HCT116 (cell line): ENCODE data around the gene APIP. TPM values are rescaled to one million over a fixed set of nuclear protein-coding genes. Genes with fewer than 3 reads are reported as not detected.

Source experiments
- ATAC-seq: fragments of 200-7000 bp; cut with Tn5 transposase; 2 replicates; pipeline ENCODE4 v1.9.1; 2020; ENCODE audit warnings: mild to moderate bottlenecking, moderate library complexity
- BruUV-seq: library from RNA; stranded (reverse); fragments of 400-500 nt; replicated peaks from 2 replicates; lab custom pipeline; 2021; lab: Mats Ljungman, UMichigan
- CTCF ChIA-PET: fragments of 300-600 bp; sonication (Branson Sonifier 250); formaldehyde crosslinking; loops from one replicate; lab custom pipeline; 2021; ENCODE audit warnings: antibody characterized with exemption; lab: Charles Lee
- POLR2A ChIA-PET: fragments of 300-600, 350-600 bp; sonication (Branson Sonifier 250); formaldehyde crosslinking; loops from one replicate; lab custom pipeline; 2021; ENCODE audit warnings: antibody characterized with exemption; lab: Charles Lee
- RAD21 ChIA-PET, 2 experiments: fragments of 300-600 bp; sonication (Branson Sonifier 250); formaldehyde crosslinking; loops; one replicate each; lab custom pipeline; 2023; ENCODE audit warnings: low total read pairs in 2 of 2; ENCODE audit not compliant: uncharacterized antibody in 2 of 2, unreplicated experiment in 2 of 2, low non-redundant PET in 1 of 2; lab: Charles Lee
- DNase-seq: peaks from one replicate; pipeline ENCODE4 v3.0.0-alpha.2; 2010; ENCODE audit warnings: low read depth, low spot score
- H2AFZ ChIP-seq: fragments of 200-600 bp; shearing (Covaris generic), sonication (generic); 2 replicates; pipeline ENCODE4 v1.6.1; 2017; ENCODE audit warnings: low read depth, mixed run types, mixed read lengths, antibody characterized with exemption, low read length; ENCODE audit not compliant: poor library complexity, severe bottlenecking
- H3K27ac ChIP-seq: 2 replicates; pipeline ENCODE4 v1.5.1; 2012; ENCODE audit warnings: low read depth, low read length
- H3K27me3 ChIP-seq: fragments of 200-600 bp; sonication (generic); 2 replicates; pipeline ENCODE4 v1.6.1; 2016; ENCODE audit warnings: mixed run types, low read length, mixed read lengths; ENCODE audit not compliant: insufficient read depth
- H3K36me3 ChIP-seq, 2 experiments: fragments of 200-500 bp in 1 of 2; fragments of 200-600 bp in 1 of 2; sonication (Bioruptor generic) in 1 of 2; sonication (generic) in 1 of 2; 2 replicates each; pipeline versions ENCODE4 v1.5.1 to v1.6.1; 2014 to 2016; ENCODE audit warnings: low read length in 2 of 2, inconsistent platforms in 1 of 2, mixed read lengths in 1 of 2, mixed run types in 1 of 2; ENCODE audit not compliant: insufficient read depth in 2 of 2, control insufficient read depth in 1 of 2
- H3K4me1 ChIP-seq, 2 experiments: fragments of 200-600 bp in 1 of 2; sonication (generic) in 1 of 2; 2 replicates each; pipeline versions ENCODE4 v1.5.1 to v1.6.1; 2012 to 2017; ENCODE audit warnings: low read length in 2 of 2, inconsistent platforms in 1 of 2, mild to moderate bottlenecking in 1 of 2, mixed read lengths in 1 of 2, mixed run types in 1 of 2, moderate library complexity in 1 of 2; ENCODE audit not compliant: insufficient read depth in 2 of 2, control insufficient read depth in 1 of 2
- H3K4me2 ChIP-seq: fragments of 200-600 bp; sonication (generic); 2 replicates; pipeline ENCODE4 v1.6.1; 2017; ENCODE audit warnings: mixed run types, low read length, mixed read lengths
- H3K4me3 ChIP-seq, 2 experiments: fragments of 200-600 bp in 1 of 2; sonication (generic) in 1 of 2; replicated peaks in 1 of 2; 2 replicates each; pipeline ENCODE4 v1.5.1; 2011 to 2016; ENCODE audit warnings: low read length in 2 of 2, control low read depth in 1 of 2, low read depth in 1 of 2, mild to moderate bottlenecking in 1 of 2, mixed read lengths in 1 of 2, mixed run types in 1 of 2
- H3K79me2 ChIP-seq: fragments of 200-600 bp; sonication (generic); 2 replicates; pipeline ENCODE4 v1.6.1; 2017; ENCODE audit warnings: mild to moderate bottlenecking, mixed run types, low read length, moderate library complexity, mixed read lengths; ENCODE audit not compliant: insufficient read depth
- H3K9ac ChIP-seq: fragments of 200-600 bp; sonication (generic); 2 replicates; pipeline ENCODE4 v1.6.1; 2016; ENCODE audit warnings: low read length, mixed read lengths
- H3K9me2 ChIP-seq: fragments of 200-600 bp; sonication (generic), shearing (Covaris generic); 2 replicates; pipeline ENCODE4 v1.6.1; 2017; ENCODE audit warnings: mixed run types, mild to moderate bottlenecking, moderate library complexity; ENCODE audit not compliant: insufficient read depth
- H3K9me3 ChIP-seq, 2 experiments: fragments of 200-500 bp in 1 of 2; fragments of 200-600 bp in 1 of 2; sonication (Bioruptor generic) in 1 of 2; sonication (generic) in 1 of 2; 2 replicates each; pipeline ENCODE4 v1.6.1; 2014 to 2017; ENCODE audit warnings: low read length in 2 of 2, mixed read lengths in 2 of 2, inconsistent platforms in 1 of 2, low read depth in 1 of 2, mild to moderate bottlenecking in 1 of 2, mixed run types in 1 of 2, moderate library complexity in 1 of 2; ENCODE audit not compliant: control insufficient read depth in 1 of 2, insufficient read depth in 1 of 2
- H4K20me1 ChIP-seq: fragments of 200-600 bp; sonication (generic), shearing (Covaris generic); 2 replicates; pipeline ENCODE4 v1.6.1; 2017; ENCODE audit warnings: mixed run types, mild to moderate bottlenecking, moderate library complexity; ENCODE audit not compliant: insufficient read depth
- ATF3 ChIP-seq: IDR thresholded peaks from 2 replicates; pipeline ENCODE4 v1.6.1; 2012
- CBX3 ChIP-seq: IDR thresholded peaks from 2 replicates; pipeline ENCODE4 v1.6.1; 2012; ENCODE audit warnings: low read depth
- CTCF ChIP-seq, 3 experiments: fragments of 200-600 bp in 1 of 3; sonication (generic) in 1 of 3; IDR thresholded peaks in 2 of 3; conservative IDR thresholded peaks in 1 of 3; 2 replicates each; pipeline ENCODE4 v1.5.1; 2012 to 2017; ENCODE audit warnings: low read depth in 2 of 3, low read length in 2 of 3, antibody characterized with exemption in 1 of 3, borderline replicate concordance in 1 of 3, control low read depth in 1 of 3, mild to moderate bottlenecking in 1 of 3, mixed read lengths in 1 of 3, mixed run types in 1 of 3, moderate library complexity in 1 of 3; ENCODE audit not compliant: insufficient read depth in 1 of 3
- EZH2 ChIP-seq: fragments of 200-600 bp; sonication (generic); IDR thresholded peaks from 2 replicates; pipeline ENCODE4 v1.6.1; 2017; ENCODE audit warnings: antibody characterized with exemption, mixed run types
- EZH2phosphoT487 ChIP-seq: fragments of 200-600 bp; IDR thresholded peaks from 2 replicates; pipeline ENCODE4 v1.6.1; 2018; ENCODE audit warnings: antibody characterized with exemption, borderline replicate concordance
- FOSL1 ChIP-seq: IDR thresholded peaks from 2 replicates; pipeline ENCODE4 v1.6.1; 2012; ENCODE audit warnings: low read depth
- POLR2A ChIP-seq: IDR thresholded peaks from 2 replicates; pipeline ENCODE4 v1.7.0; 2011; ENCODE audit warnings: borderline replicate concordance; ENCODE audit not compliant: insufficient read depth, insufficient read length; ENCODE audit errors: extremely low read depth
- POLR2AphosphoS5 ChIP-seq: IDR thresholded peaks from 2 replicates; pipeline ENCODE4 v1.6.1; 2011; ENCODE audit warnings: mild to moderate bottlenecking, low read depth, low read length, moderate library complexity
- SIN3A ChIP-seq: IDR thresholded peaks from 2 replicates; pipeline ENCODE4 v1.6.1; 2012; ENCODE audit warnings: low read depth
- SP1 ChIP-seq: IDR thresholded peaks from 2 replicates; pipeline ENCODE4 v1.6.1; 2012; ENCODE audit warnings: low read depth
- TCF7L2 ChIP-seq: IDR thresholded peaks from 2 replicates; pipeline ENCODE4 v1.7.0; 2011; ENCODE audit warnings: borderline replicate concordance, inconsistent platforms; ENCODE audit not compliant: insufficient read depth, insufficient read length; ENCODE audit errors: extremely low read depth
- YY1 ChIP-seq: IDR thresholded peaks from 2 replicates; pipeline ENCODE4 v1.6.1; 2011; ENCODE audit warnings: low read length, low read depth, moderate library complexity, mild to moderate bottlenecking; ENCODE audit not compliant: insufficient replicate concordance; ENCODE audit errors: extremely low read depth
- ZFX ChIP-seq: fragments of 450-650 bp; IDR thresholded peaks from 2 replicates; pipeline ENCODE4 v1.6.1; 2017
- intact Hi-C: fragments of 100-400 bp; cut with micrococcal nuclease; formaldehyde crosslinking; loops from 2 replicates; pipeline ENCODE4 v1.10.0; 2022
- total RNA-seq: library from RNA; stranded (reverse); gene quantifications from one replicate; pipeline ENCODE4 v1.2.1, GENCODE V29; 2021; ENCODE audit not compliant: unreplicated experiment

APIP gene
- total RNA-seq, 1 experiment from 2014 or later = 41.2 TPM

GRCh38 chr11:34866375-34866774, 49.8 kb downstream of the APIP start:
- POLR2A ChIA-PET = no interaction called here
- CTCF ChIA-PET = no interaction called here
- ATAC-seq = no peak
- BruUV-seq = no TSS peak
- Histone ChIP-seq H3K9me3 (no peaks in the 10 kb centered on the region; a peak in 1 of 4 replicates), H3K4me2 (no peak overlapping the region), H3K9ac (no peak overlapping the region), H3K79me2 (no peaks in the 10 kb centered on the region), H3K9me2 (no peaks in the 10 kb centered on the region), H3K27ac (no peak overlapping the region), H4K20me1 (no peaks in the 10 kb centered on the region), H2AFZ (no peak overlapping the region), H3K36me3 (no peaks in the 10 kb centered on the region), H3K4me1 (peaks cover 0 to 8% of the 10 kb centered on the region in 2 experiments; a peak in 1 of 4 replicates), H3K4me3 (no peak overlapping the region), H3K27me3 (no peaks in the 10 kb centered on the region)
- RAD21 ChIA-PET = no interaction called here
- TF ChIP-seq CBX3 (no peak), CTCF (IDR thresholded peaks at IDR 0.05 in 2 of 3, conservative IDR thresholded peaks at IDR 0.05 in 1 of 3; ENCODE audit: borderline replicate concordance in 1 of 3, insufficient read depth in 1 of 3, low read depth in 2 of 3, low read length in 2 of 3) (no peak), YY1 (no peak), ZFX (no peak), POLR2A (no peak), SP1 (no peak), SIN3A (no peak)
- no peak for DNase-seq
- intact Hi-C loops = no loop called here

- peak overlapping the region; percentile 18; the same call in 1 of the 2 replicates for H3K4me2 ChIP-seq
- H3K36me3 ChIP-seq = no peaks in the 10 kb centered on the region
- H3K9ac ChIP-seq = no peak overlapping the region
- no peak for DNase-seq
- no peak overlapping the region for H2AFZ ChIP-seq
- H3K79me2 ChIP-seq = no peaks in the 10 kb centered on the region
- no peaks in the 10 kb centered on the region for H3K9me2 ChIP-seq
- POLR2A ChIA-PET = no interaction called here
- RAD21 ChIA-PET = interaction anchor here in 1 of 2 experiments (0.5 kb wide), 1 partner anchor 34 kb away, joined by 3 read pairs; no protein-coding TSS in a partner anchor
- H3K4me1 ChIP-seq = peaks cover 0 to 8% of the 10 kb centered on the region in 2 experiments; a peak in 1 of 4 replicates
- H3K27ac ChIP-seq = no peak overlapping the region
- no peak overlapping the region for H3K4me3 ChIP-seq
- no peaks in the 10 kb centered on the region for H3K27me3 ChIP-seq
- CTCF ChIA-PET = no interaction called here
- TF ChIP-seq ATF3 (no peak), FOSL1 (no peak), EZH2phosphoT487 (no peak), TCF7L2 (no peak), POLR2AphosphoS5 (no peak), EZH2 (no peak)
- TF ChIP-seq, all 23 proteins: peak for 0
- intact Hi-C loops = no loop called here
- no peak for ATAC-seq
- no TSS peak for BruUV-seq
- no peaks in the 10 kb centered on the region; a peak in 1 of 4 replicates for H3K9me3 ChIP-seq
- H4K20me1 ChIP-seq = no peaks in the 10 kb centered on the region
Observed at GRCh38 chr11:34865261-34865660, 50.9 kb downstream of the APIP start.
